Muscle layer of colon (tissue), 2 donors: Measurements from ENCODE around the gene HOXD8.
A peak's percentile ranks its signal among the peaks of the same experiment; 100 is the strongest.

Experiments used
- H3K27ac ChIP-seq: one replicate; pipeline ENCODE4 v1.7.0; 2013; ENCODE audit warnings: low read depth, mild to moderate bottlenecking, low read length, moderate library complexity
- H3K27me3 ChIP-seq, 2 donors: one replicate each; pipeline ENCODE4 v1.7.0; 2013; ENCODE audit warnings: low read length in 2 of 2, mild to moderate bottlenecking in 2 of 2; ENCODE audit not compliant: insufficient read depth in 2 of 2, control insufficient read depth in 1 of 2
- H3K36me3 ChIP-seq: one replicate; pipeline ENCODE4 v1.7.0; 2013; ENCODE audit warnings: mild to moderate bottlenecking, low read length; ENCODE audit not compliant: insufficient read depth
- H3K4me1 ChIP-seq: one replicate; pipeline ENCODE4 v1.7.0; 2013; ENCODE audit warnings: mild to moderate bottlenecking, low read length; ENCODE audit not compliant: insufficient read depth
- H3K4me3 ChIP-seq, 2 donors: one replicate each; pipeline ENCODE4 v1.7.0; 2013; ENCODE audit warnings: low read length in 2 of 2, low read depth in 1 of 2, mild to moderate bottlenecking in 1 of 2, moderate library complexity in 1 of 2
- H3K9ac ChIP-seq: one replicate; pipeline ENCODE4 v1.7.0; 2013; ENCODE audit warnings: low read length
- H3K9me3 ChIP-seq: one replicate; pipeline ENCODE4 v1.7.0; 2013; ENCODE audit warnings: mild to moderate bottlenecking, low read length
- donor health status: abdominal sarcoma.
- donor health status: Adenocarcinoma of cecum.

The HOXD8 gene

DNA sequence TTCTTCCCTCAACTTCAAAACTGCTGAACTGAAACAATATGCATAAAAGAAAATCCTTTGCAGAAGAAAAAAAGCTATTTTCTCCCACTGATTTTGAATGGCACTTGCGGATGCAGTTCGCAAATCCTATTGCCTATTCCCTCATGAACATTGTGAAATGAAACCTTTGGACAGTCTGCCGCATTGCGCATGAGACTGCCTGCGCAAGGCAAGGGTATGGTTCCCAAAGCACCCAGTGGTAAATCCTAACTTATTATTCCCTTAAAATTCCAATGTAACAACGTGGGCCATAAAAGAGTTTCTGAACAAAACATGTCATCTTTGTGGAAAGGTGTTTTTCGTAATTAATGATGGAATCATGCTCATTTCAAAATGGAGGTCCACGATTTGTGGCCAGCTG lies 8.4 kb downstream of the HOXD8 start:
- Histone ChIP-seq H3K9me3 (no peaks in the 10 kb centered on the region), H3K36me3 (no peaks in the 10 kb centered on the region), H3K27me3 (peaks cover 0 to 14% of the 10 kb centered on the region in 2 donors), H3K4me1 (peaks cover 31% of the 10 kb centered on the region), H3K9ac (peak overlapping the region; percentile 80), H3K27ac (peak overlapping the region; percentile 96), H3K4me3 (peak overlapping the region in 1 of 2 donors; percentile 73)

DNA sequence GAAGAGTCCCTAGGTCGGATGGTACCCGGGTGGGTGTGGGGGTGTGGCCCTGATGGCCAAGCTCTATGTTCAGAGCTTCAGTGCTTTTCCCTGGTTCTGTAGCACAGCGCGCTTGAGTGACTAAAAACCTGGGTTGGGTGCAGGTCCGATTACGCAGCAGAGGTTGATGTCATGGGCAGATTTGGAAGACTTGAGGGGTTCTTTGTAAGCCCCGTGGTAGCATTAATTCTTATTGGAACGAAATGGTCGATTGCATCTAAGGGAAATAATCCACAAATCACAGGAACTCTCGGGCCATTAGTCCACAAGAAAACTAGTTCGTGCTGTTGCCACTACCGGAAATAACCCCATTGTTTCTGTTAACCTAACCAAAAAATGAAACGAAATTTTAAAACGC lies 9.0 kb downstream of the HOXD8 start:
- Histone ChIP-seq H3K36me3 (no peaks in the 10 kb centered on the region), H3K4me3 (peak overlapping the region in 1 of 2 donors; percentile 73), H3K4me1 (peaks cover 25% of the 10 kb centered on the region), H3K27me3 (peaks cover 0 to 14% of the 10 kb centered on the region in 2 donors), H3K27ac (peak overlapping the region; percentile 77), H3K9me3 (no peaks in the 10 kb centered on the region), H3K9ac (peak overlapping the region; percentile 80)

DNA sequence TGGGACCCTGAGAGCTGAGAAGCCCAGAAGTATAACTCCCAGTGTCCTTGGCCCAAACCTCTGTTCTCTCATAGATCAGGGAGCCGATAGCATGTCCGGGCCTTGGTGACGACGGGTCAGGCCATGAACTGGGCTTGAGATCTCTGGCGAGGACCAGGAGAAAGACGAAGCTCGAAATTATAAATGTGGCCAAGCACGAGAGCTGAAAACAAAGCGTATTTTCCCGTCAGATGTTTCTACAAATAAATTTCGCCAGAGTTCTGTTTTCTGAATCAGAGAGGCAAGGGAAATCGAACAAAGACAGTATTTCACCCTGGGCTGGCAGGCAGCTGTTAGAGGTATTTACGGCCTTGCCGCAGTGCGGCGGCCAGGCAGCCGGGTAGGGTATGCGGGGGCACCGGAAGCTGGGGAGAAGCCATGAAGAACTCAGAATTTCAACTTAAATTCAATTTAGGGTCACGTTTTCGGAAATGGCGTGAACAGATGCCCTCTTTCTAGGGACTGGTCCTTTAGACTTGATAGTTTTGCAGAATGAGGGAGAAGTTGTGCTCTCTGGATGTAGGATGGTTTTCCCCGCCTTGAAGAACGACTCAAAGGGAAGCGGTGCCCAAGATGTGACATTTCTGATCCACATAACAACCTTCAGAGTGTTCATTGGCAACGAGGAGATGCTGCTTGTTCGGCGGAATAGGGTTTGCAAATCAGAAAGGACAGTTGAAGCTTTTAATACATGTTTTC lies 9.6 kb downstream of the HOXD8 start:
- Histone ChIP-seq H3K9ac (peak overlapping the region; percentile 80), H3K4me3 (peak overlapping the region in 1 of 2 donors; percentile 73), H3K9me3 (no peaks in the 10 kb centered on the region), H3K4me1 (peaks cover 23% of the 10 kb centered on the region), H3K36me3 (no peaks in the 10 kb centered on the region), H3K27ac (peak overlapping the region; percentile 77), H3K27me3 (peaks cover 0 to 14% of the 10 kb centered on the region in 2 donors)

GRCh38 chr2:176139661-176140512 lies 10.4 kb downstream of the HOXD8 start:
- Histone ChIP-seq H3K4me1 (peaks cover 20% of the 10 kb centered on the region), H3K4me3 (peak overlapping the region; percentile 58 to 73), H3K36me3 (no peaks in the 10 kb centered on the region), H3K9me3 (no peaks in the 10 kb centered on the region), H3K27me3 (peaks cover 0 to 14% of the 10 kb centered on the region in 2 donors), H3K27ac (peak overlapping the region; percentile 77), H3K9ac (peak overlapping the region; percentile 80)

DNA sequence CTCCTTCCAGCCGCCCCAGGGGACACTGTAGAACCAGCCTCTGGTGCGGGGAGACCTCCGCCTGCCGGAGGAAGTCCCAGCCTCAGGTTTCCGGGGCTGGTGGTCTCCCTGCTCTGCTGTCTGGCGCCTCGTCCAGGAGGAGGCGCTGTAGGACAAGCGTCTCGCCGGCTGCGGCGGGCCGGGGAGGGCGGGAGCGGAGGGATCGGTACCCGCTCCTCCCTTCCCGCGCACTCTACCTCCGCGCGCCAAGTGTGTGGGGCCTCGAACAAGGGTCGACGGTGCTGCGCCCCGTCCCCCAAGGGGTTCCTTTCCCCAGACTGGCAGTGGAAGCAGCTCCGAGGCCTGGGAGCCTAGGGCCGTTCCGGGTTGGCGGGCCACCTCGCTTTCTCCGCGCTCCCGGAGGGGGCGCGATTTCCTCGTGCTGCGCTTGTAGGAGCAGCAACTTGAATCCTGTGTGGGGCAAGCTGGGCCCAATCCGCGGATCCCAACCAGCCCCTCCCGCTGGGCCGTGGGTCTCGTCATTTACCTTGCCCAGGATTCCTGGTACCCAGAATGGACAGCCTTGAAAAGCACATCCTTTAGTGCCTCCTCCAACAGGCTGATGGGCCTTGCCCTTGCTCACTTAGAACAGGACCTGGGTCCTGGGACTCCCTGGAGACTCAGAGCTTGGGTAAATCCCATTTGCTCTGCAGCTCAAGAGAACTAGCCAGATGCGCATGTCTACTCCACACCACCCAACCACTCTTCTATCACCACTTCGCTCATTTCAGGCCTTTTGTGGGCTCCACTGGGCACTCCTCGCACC lies 11.2 kb downstream of the HOXD8 start:
- peaks cover 20% of the 10 kb centered on the region for H3K4me1 ChIP-seq
- H3K27ac ChIP-seq: peak overlapping the region; percentile 71
- H3K9ac ChIP-seq: no peak overlapping the region
- no peaks in the 10 kb centered on the region for H3K9me3 ChIP-seq
- no peaks in the 10 kb centered on the region for H3K36me3 ChIP-seq
- peaks cover 0 to 14% of the 10 kb centered on the region in 2 donors for H3K27me3 ChIP-seq
- H3K4me3 ChIP-seq: peak overlapping the region; percentile 57 to 58

DNA sequence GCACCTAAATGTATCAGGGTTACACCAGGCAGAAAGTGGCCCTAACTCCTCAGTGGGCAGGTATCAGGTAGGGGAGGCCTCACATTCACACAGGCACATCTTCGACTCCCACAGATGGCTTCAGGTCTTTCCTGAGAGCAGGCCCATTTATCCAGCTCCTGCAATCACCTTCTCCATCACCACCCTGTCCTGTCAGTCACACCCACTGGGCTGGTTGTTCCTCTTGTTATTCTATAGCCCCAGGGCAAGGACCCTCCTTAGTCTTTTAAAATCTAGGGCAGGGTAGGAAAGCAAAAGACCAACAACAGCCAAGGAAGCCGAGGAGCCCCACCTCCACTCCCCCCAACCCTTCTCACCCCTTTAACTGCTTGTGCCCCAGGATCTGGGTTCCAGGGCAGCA lies 12.8 kb downstream of the HOXD8 start:
- no peak overlapping the region for H3K4me3 ChIP-seq
- no peaks in the 10 kb centered on the region for H3K36me3 ChIP-seq
- H3K9me3 ChIP-seq: no peaks in the 10 kb centered on the region
- peaks cover 34% of the 10 kb centered on the region for H3K4me1 ChIP-seq
- peaks cover 0 to 7% of the 10 kb centered on the region in 2 donors for H3K27me3 ChIP-seq
- no peak overlapping the region for H3K9ac ChIP-seq
- no peak overlapping the region for H3K27ac ChIP-seq

GRCh38 chr2:176145085-176145969 lies 15.8 kb downstream of the HOXD8 start:
- Histone ChIP-seq H3K9ac (no peak overlapping the region), H3K9me3 (no peaks in the 10 kb centered on the region), H3K4me1 (peaks cover 31% of the 10 kb centered on the region), H3K27me3 (peaks cover 0 to 7% of the 10 kb centered on the region in 2 donors), H3K4me3 (no peak overlapping the region), H3K36me3 (peaks cover 5% of the 10 kb centered on the region), H3K27ac (no peak overlapping the region)

DNA sequence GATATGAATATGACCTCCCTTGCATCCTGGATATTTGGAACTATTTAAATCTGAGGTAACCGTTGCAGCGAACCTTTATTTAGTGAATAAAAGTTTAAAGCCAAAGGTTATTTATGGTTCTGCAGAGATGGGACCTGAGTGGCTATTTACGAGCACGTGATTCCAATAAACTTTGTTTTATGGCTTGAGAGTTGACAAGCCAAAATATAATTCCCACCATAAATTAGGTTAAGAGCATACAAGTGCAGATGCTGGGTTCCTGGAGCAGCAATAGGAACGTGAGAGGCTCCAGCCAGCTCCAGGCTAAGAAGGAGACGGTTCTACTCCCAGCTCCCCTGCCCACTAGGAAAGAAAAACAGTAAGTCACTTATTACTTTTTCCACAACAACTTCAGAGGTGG lies 16.6 kb downstream of the HOXD8 start:
- H3K27ac ChIP-seq: no peak overlapping the region
- peaks cover 0 to 3% of the 10 kb centered on the region in 2 donors for H3K27me3 ChIP-seq
- H3K4me1 ChIP-seq: peaks cover 28% of the 10 kb centered on the region
- H3K9me3 ChIP-seq: no peaks in the 10 kb centered on the region
- peaks cover 11% of the 10 kb centered on the region for H3K36me3 ChIP-seq
- H3K9ac ChIP-seq: no peak overlapping the region
- no peak overlapping the region for H3K4me3 ChIP-seq

GRCh38 chr2:176146645-176147044 lies 17.1 kb downstream of the HOXD8 start:
- H3K9me3 ChIP-seq: no peaks in the 10 kb centered on the region
- H3K27ac ChIP-seq: no peak overlapping the region
- no peak overlapping the region for H3K9ac ChIP-seq
- peaks cover 14% of the 10 kb centered on the region for H3K36me3 ChIP-seq
- H3K27me3 ChIP-seq: no peaks in the 10 kb centered on the region
- H3K4me1 ChIP-seq: peaks cover 25% of the 10 kb centered on the region
- no peak overlapping the region for H3K4me3 ChIP-seq

DNA sequence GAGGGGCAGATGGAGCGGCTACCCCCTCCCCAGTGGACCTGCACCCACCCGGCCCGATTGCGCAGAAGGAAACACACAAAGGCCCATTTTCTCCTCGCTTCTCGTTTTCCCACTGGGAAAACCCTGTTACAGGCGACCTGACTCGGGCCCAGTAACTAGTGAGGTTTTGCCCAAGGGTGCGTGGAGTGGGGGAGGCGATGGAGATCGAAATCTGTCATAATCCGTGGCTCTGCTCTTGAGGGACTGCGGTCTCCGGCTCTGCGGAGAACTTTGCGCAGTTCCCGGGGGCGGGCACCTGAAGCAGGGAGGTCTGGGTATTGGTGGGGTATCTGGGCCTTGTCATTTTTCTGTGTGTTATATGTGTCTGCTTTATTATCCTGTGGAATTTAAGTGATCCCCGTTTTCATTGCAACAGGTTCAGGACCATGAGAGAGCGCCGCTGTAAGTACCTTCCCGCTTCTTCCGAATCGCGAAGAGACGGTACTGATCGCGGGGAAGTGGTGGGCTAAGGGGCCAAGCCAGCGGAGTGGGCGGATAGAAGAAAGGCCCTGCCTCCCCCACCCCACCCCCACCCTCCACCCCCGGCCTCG lies 17.8 kb downstream of the HOXD8 start:
- H3K27me3 ChIP-seq: no peaks in the 10 kb centered on the region
- H3K4me1 ChIP-seq: peaks cover 25% of the 10 kb centered on the region
- no peak overlapping the region for H3K27ac ChIP-seq
- H3K9me3 ChIP-seq: no peaks in the 10 kb centered on the region
- H3K9ac ChIP-seq: no peak overlapping the region
- peaks cover 14% of the 10 kb centered on the region for H3K36me3 ChIP-seq
- H3K4me3 ChIP-seq: no peak overlapping the region
